Kidney (tissue), 14 donors: ENCODE measurements around the gene ZNF827. TPM values are rescaled to one million over a fixed set of nuclear protein-coding genes. Genes with fewer than 3 reads are reported as not detected.

Experiments
- DNase-seq, 5 donors: peaks; one replicate each; pipeline ENCODE4 v3.0.0-alpha.2; 2013 to 2020
- FAIRE-seq: peaks from 2 replicates; lab custom pipeline; 2012; peaks lifted over from hg19 to GRCh38; lab: Jason Lieb, UNC
- H3K27ac ChIP-seq, 2 donors: one replicate each; pipeline ENCODE4 v1.7.0; 2013; ENCODE audit warnings: low read depth in 2 of 2, low read length in 2 of 2, inconsistent platforms in 1 of 2
- H3K27me3 ChIP-seq: one replicate; pipeline ENCODE4 v1.7.1; 2013; ENCODE audit warnings: low read length, inconsistent platforms; ENCODE audit not compliant: control insufficient read depth, insufficient read depth
- H3K36me3 ChIP-seq, 3 donors: one replicate each; pipeline versions ENCODE4 v1.7.0 to v1.7.1; 2013; ENCODE audit warnings: low read length in 3 of 3, control low read depth in 1 of 3, inconsistent platforms in 1 of 3; ENCODE audit not compliant: insufficient read depth in 3 of 3, control insufficient read depth in 2 of 3
- H3K4me1 ChIP-seq, 3 donors: one replicate each; pipeline versions ENCODE4 v1.7.0 to v1.7.1; 2013; ENCODE audit warnings: low read length in 3 of 3, inconsistent platforms in 1 of 3, low read depth in 1 of 3; ENCODE audit not compliant: control insufficient read depth in 2 of 3, insufficient read depth in 2 of 3
- H3K4me3 ChIP-seq, 3 donors: one replicate each; pipeline versions ENCODE4 v1.7.0 to v1.8.1; 2013; ENCODE audit warnings: low read length in 3 of 3, control low read depth in 1 of 3, inconsistent platforms in 1 of 3
- H3K9ac ChIP-seq, 3 donors: one replicate each; pipeline versions ENCODE4 v1.7.0 to v1.7.1; 2013; ENCODE audit warnings: low read length in 3 of 3, control low read depth in 1 of 3, inconsistent platforms in 1 of 3
- H3K9me3 ChIP-seq, 3 donors: one replicate each; pipeline versions ENCODE4 v1.7.0 to v1.7.1; 2013; ENCODE audit warnings: low read length in 3 of 3, control low read depth in 1 of 3, inconsistent platforms in 1 of 3; ENCODE audit not compliant: control insufficient read depth in 2 of 3, insufficient read depth in 1 of 3
- intact Hi-C: fragments of 100-400 bp; cut with DNase I; formaldehyde crosslinking; loops from one replicate; pipeline ENCODE4 v1.11.1; 2022
- polyA plus RNA-seq: library from polyadenylated mRNA; stranded (reverse); fragments of 350-450 nt; fragmentation: Illumina TruSeq; extraction: RNeasy Lipid Tissue Mini Kit (QIAGEN cat#74804); gene quantifications from one replicate; pipeline ENCODE4 v1.2.3, GENCODE V29; 2014; ENCODE audit warnings: low read depth, low replicate concordance; ENCODE audit not compliant: insufficient read depth
- total RNA-seq: library from RNA; stranded (reverse); fragmentation: NEBNext Ultra II Directional; extraction: Animal tissue kit (Norgen Biotek cat#: 25700); gene quantifications from one replicate; pipeline ENCODE4 v1.2.1, GENCODE V29; 2021
- TF ChIP-seq, protein P1 (sequence below): IDR thresholded peaks from 3 replicates; pipeline ENCODE4 v1.5.1; 2012; ENCODE audit warnings: mild to moderate bottlenecking, moderate library complexity, borderline replicate concordance; ENCODE audit not compliant: insufficient read depth; ENCODE audit errors: extremely low read depth
- donor health status: control.
- donor health status: control.
- donor health status: control.
- donor health status: control.
- donor health status: control.
- donor health status: DM: yes; HTN: yes; CAD: no.
- donor health status: Normal renal cell carcinoma (clear cell type).

The ZNF827 gene
- total and polyA plus RNA-seq, 2 donors from 2014 or later, result 3.5 to 22.6 TPM

DNA sequence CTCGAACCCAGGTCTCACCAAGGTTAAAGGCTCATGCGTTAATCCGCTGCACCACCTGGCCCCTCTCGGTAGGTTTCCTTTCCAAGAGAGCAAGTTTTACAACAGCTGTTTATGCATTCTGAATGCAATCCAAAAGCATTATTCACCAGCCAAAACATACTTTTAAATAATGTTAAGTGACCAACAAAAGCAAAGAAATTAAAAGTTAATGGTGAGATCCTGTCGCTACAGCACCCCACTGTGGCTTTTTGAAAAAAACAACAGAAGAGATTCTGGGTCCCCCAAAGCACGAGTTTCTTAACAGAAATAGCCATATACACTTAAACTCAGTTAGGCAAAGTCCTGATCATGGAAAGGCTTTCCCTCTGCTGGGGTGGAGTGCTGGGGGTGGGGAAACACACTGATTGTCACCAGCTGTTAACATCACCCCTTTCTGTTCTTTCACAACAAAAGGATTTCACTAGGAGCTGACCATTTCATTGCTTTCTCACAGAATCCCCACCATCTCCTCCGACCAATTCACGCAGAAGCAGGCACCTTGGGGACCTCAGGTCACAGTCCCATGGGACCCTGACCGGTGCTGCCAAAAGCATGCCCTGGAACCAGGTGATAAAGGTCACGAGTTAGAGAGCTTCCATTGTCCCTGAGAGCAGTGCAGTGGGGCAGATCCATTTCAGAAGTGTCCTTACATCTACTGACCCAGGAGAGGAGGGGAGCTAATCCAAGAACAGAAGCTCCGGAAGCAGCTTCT is 51.2 kb downstream of the ZNF827 start:
- FAIRE-seq, result peak; percentile 33
- intact Hi-C loops, result no loop called here
- TF ChIP-seq, protein P1, sequence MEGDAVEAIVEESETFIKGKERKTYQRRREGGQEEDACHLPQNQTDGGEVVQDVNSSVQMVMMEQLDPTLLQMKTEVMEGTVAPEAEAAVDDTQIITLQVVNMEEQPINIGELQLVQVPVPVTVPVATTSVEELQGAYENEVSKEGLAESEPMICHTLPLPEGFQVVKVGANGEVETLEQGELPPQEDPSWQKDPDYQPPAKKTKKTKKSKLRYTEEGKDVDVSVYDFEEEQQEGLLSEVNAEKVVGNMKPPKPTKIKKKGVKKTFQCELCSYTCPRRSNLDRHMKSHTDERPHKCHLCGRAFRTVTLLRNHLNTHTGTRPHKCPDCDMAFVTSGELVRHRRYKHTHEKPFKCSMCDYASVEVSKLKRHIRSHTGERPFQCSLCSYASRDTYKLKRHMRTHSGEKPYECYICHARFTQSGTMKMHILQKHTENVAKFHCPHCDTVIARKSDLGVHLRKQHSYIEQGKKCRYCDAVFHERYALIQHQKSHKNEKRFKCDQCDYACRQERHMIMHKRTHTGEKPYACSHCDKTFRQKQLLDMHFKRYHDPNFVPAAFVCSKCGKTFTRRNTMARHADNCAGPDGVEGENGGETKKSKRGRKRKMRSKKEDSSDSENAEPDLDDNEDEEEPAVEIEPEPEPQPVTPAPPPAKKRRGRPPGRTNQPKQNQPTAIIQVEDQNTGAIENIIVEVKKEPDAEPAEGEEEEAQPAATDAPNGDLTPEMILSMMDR, result no peak
- no peak overlapping the region for H3K9ac ChIP-seq
- peaks cover 0 to 5% (median 4%) of the 10 kb centered on the region in 3 donors for H3K36me3 ChIP-seq
- H3K27ac ChIP-seq, result peak overlapping the region; percentile 13 to 20
- H3K9me3 ChIP-seq, result no peaks in the 10 kb centered on the region
- H3K4me1 ChIP-seq, result peaks cover 0 to 31% (median 17%) of the 10 kb centered on the region in 3 donors
- DNase-seq, result peak in 3 of 5 donors; percentile 18 to 86 (median 57)
- H3K4me3 ChIP-seq, result no peak overlapping the region
- H3K27me3 ChIP-seq, result no peaks in the 10 kb centered on the region

DNA sequence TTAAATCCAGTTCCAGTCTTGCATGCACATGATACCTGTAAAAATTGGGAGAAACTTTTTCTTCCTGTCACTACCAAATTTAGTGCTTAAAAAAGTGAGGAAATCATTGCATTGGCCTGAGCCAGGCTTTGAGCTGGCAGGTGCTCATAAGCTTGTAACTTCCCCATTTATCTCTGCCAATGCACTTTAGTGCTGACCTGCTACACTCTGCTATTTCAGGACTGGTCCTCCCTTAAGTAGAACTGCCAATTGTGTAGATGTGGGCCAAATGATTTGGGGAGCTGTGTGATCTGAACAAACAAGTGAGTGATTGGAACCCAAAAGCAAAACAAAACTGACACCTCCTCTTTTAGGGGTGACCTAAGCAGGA is 51.8 kb downstream of the ZNF827 start:
- FAIRE-seq (no peak), DNase-seq (no peak)
- Histone ChIP-seq H3K36me3 (peaks cover 0 to 5% (median 4%) of the 10 kb centered on the region in 3 donors), H3K27ac (peak overlapping the region in 1 of 2 donors; percentile 20), H3K9me3 (no peaks in the 10 kb centered on the region), H3K4me3 (no peak overlapping the region), H3K9ac (no peak overlapping the region), H3K4me1 (peaks cover 0 to 33% (median 19%) of the 10 kb centered on the region in 3 donors), H3K27me3 (no peaks in the 10 kb centered on the region)
- TF ChIP-seq, protein P1, result no peak
- intact Hi-C loops, result no loop called here

DNA sequence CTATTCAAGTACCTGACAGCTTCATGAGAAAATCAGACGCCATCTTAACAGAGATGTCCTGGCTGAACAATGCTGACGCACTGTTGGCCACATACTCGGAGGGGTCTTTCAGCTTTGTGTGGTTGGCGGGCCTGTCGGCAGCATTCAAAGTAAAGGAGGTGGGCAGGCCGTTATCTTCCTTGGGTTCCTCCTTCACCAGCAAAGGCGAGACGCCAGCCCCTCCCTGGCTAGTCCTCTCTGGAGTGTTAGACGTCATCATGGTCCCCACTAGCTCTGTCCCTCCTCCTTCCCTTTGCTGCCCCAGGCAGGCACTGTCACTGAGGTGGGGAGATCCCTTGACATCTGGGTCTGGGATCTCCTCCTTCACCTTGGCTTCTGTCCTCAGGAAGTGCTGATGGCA is 53.0 kb downstream of the ZNF827 start:
- TF ChIP-seq, protein P1, result no peak
- Histone ChIP-seq H3K9me3 (no peaks in the 10 kb centered on the region), H3K27ac (no peak overlapping the region), H3K4me1 (peaks cover 0 to 34% (median 20%) of the 10 kb centered on the region in 3 donors), H3K4me3 (no peak overlapping the region), H3K9ac (no peak overlapping the region), H3K27me3 (no peaks in the 10 kb centered on the region), H3K36me3 (peaks cover 0 to 5% (median 4%) of the 10 kb centered on the region in 3 donors)
- DNase-seq, result no peak
- no peak for FAIRE-seq
- intact Hi-C loops, result no loop called here
